NCI-H2227 treated with DMSO at 0.1 percent for 48 hours (cell line): ENCODE measurements around the gene TXNDC12.
A peak's percentile ranks its signal among the peaks of the same experiment; 100 is the strongest.

Source experiments
- DNase-seq: peaks from one replicate; lab custom pipeline; 2025; lab: John Stamatoyannopoulos, UW

Gene TXNDC12

DNA sequence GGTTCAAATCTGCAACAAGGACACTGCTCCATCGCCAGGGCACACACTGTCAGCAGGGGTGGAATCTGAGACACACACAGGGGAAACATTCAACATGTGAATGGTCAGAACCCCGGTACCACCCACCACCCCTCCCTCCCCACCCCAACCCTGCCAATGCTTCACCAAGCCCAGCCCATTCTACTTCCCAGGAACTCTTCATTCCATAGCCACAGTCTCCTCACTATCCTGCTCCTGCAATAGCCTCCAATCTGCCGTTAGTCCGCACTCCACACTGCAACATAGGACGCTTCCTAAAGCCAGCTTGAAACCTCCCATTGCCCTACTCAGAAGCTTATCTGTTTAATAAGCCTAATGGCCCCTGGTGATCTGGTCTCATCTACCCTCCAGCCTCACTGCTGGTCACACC, 57.0 kb downstream of the TXNDC12 start:
- DNase-seq, result no peak

GRCh38 chr1:51990478-51990965, 64.5 kb downstream of the TXNDC12 start, which contains the start of gene RAB3B:
TSS of gene RAB3B (minus strand) at chr1:51990700. CDS start at chr1:51977117, 13,583 bp downstream.
- peak; percentile 26 for DNase-seq

GRCh38 chr1:51989582-51990477, 65.2 kb downstream of the TXNDC12 start:
- no peak for DNase-seq

DNA sequence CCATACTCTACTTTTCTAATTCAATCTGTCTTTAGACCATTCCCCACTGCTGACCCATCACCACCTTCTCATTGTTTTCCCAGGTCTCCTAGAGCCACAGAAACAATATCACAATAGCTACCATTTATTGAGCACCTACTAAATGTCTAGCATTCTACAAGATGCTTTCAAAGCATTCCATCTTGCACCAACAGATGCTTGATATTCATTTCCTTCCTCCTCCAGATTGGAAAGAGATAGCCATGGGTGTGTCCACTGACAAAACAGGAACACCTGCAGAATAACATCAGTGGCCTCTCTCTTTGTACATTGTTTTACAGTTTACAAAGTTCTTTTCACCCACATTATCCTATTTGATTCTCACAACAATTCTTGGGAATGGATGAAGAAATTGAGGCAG, 66.7 kb downstream of the TXNDC12 start:
- no peak for DNase-seq

DNA sequence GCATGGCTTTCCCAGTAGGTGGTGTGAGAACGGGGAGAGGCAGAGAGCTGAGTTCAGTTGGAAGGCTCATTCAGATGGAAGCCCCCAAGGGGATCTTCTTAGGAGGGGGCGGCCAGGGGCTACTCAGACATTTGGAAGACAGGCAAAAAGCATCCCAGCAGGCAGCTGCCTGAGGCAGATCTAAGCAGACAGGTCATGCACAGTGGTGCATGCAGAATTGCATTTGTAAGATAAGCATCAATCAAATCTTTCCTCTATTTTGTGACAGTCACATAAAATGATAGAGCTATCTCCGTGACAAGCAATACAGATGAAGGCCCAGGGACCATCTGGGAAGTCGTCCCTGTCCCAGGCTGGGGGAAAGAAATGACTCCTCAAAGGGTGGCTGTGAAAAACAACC, 68.3 kb downstream of the TXNDC12 start:
- no peak for DNase-seq

DNA sequence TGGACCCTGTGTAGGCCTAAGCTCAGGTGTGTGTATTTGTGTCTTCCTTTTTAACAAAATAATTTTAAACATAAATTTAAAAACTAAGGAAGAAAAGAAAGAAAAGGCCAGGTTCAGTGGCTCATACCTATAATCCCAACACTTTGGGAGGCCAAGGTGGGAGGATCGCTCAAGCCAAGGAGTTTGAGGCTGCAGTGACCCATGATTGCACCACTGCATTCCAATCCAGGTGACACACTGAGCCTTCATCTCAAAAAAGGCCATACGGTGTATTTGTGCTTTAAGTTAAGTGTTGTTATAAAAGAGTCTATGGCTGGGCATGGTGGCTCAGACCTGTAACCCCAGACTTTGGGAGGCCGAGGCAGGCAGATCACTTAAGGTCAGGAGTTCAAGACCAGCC, 72.8 kb downstream of the TXNDC12 start:
- DNase-seq, result no peak

- no peak for DNase-seq
Observed at GRCh38 chr1:51981555-51981954, 73.4 kb downstream of the TXNDC12 start.

- no peak for DNase-seq
Observed at GRCh38 chr1:51978099-51978498, 76.9 kb downstream of the TXNDC12 start.

- DNase-seq, result no peak
Observed at GRCh38 chr1:51976846-51977602, 78.0 kb downstream of the TXNDC12 start.

- DNase-seq, result no peak
Observed at GRCh38 chr1:51973587-51974474, 81.2 kb downstream of the TXNDC12 start.
